GM19035 (cell line): Measurements from ENCODE around the gene FBXL20.
"Not testable (repeated sequence)": the region's sequence is repeated elsewhere in the genome, so short reads cannot be mapped to it uniquely, and the experiment has no call there.

Experiments used
- ATAC-seq: cut with Tn5 transposase; IDR thresholded peaks from one replicate; pipeline ENCODE4 v1.9.1; 2021; ENCODE audit not compliant: unreplicated experiment

FBXL20 gene

GRCh38 chr17:39261286-39261685 lies 140.1 kb downstream of the FBXL20 start:
- no peak for ATAC-seq

- ATAC-seq: no peak
Measured at GRCh38 chr17:39252788-39253460, 148.5 kb downstream of the FBXL20 start.

- no peak for ATAC-seq
Measured at GRCh38 chr17:39251997-39252396, 149.4 kb downstream of the FBXL20 start.

DNA sequence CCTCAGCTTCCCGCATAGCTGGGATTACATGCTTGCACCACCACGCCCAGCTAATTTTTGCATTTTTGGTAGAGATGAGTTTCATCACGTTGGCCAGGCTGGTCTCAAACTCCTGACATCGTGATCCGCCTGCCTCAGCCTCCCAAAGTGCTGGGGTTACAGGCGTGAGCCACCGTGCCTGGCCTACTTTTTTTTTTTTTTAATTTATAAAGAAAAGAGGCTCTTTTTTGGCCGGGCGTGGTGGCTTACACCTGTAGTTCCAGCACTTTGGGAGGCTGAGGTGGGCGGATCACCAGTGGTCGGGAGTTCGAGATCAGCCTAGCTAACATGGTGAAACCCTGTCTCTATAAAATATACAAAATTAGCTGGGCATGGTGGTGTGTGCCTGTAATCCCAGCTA lies 151.3 kb downstream of the FBXL20 start:
- ATAC-seq: not testable (repeated sequence)

DNA sequence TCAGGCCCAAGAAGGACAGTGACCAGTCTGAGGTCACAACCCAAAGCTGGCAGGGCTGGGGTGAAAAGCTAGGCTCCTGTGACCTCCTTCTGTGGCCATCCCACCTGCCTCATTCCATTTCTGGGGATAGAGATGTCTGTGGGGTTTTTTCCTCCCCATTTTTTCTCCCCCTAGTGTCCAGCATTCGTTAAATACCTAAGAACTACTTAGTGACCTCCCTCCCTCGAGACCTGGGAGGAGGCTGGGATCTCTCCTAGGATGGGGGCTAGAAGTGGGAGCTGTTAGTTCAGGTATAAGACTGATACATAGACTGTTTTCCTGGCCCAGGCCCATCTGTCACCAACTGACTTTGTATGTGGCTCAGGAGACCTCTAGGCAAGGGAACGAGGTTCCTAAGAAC lies 155.2 kb downstream of the FBXL20 start:
- no peak for ATAC-seq

DNA sequence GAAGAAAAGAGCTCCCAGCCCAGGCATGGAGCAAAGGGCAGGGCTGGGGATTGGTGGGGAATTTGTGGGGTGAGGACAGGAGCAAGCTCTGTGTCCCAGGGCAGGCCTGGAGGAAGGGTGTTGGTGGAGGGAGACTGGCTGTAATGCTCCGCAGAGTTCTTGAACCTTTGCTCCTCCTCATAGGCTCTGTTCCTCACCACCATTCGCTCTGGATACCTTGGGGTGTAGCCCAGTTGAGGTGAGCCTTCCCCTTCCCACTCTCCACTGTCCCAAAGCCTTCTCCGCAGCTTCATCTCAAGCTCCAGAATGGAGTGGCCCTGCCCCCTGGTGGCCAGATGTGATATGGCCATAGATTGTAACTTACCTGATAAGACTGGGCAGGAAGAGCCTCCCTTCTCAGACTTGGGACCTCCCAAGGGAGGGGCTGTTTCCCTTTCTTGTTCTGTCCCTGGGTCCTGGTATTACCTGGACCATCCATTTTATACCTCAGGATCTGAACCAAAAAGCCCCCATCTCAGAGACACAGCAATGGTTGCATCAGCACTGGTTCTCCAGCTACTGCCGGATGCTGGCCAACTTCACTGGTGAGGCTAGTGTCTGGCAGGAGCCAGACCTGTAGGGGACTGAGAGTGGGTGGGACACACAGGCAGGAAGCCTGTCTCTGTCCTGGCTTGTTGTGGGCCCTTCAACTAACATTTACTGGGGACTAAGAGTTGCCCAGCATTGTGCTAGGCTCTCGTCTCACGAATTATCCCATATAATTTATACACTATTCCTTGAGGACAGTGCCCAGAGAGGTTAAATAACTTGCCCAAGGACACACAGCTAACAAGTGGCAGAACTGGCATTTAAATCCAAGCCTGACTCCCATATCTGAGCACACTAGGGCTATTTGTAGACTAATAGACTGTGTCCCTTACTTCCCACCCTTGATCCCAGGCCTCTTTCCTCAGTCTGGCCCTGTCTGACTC lies 156.5 kb downstream of the FBXL20 start:
- no peak for ATAC-seq

DNA sequence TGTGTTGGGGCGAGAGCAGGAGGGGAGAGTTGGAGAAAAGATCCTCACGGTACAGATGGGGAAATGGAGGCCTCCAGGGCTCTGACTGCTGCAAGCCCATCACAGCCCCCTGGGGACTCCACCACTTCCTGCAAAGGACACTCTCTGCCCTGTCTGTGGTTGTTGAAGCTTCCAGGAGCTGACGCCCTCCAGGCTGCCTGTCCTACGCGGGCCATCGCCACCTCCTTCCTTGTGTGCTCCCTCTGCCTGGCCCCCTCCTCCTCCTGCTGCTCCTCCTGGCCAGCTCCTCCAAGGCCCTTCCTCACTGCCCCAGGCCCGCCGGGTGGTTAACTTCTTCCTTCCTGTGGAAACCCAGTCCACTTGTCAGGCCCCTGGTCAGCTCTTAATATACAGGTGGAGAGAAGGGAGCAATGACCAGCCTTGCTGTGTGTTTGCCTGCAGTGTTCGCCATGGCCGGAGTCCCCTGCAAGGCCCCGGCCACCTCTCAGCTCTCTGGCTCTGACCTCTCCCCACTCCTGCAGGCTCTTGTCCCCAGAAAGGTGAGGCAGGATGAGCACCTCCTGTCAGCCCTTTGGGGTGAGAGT lies 157.3 kb downstream of the FBXL20 start:
- no peak for ATAC-seq

DNA sequence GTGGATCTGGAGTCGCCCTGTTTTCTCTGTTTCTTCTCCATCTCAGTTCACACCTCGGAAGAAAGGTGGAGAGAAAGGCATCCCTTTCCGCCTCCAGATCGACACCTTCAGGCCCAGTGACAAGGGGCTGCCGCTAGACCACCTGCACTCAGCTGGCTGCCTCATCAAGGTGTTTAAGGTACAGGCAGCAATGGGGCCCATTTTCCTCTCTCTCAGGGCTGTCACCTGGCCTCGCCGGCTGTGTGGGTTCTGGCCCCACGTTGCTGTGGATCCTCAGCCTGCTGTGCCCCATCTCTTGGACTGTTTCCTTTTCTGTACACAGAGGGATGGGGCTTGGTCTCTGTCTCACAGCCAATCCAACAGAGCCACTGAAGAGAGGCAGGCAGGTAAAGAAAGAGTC lies 158.3 kb downstream of the FBXL20 start:
- no peak for ATAC-seq

- ATAC-seq: no peak
Measured at GRCh38 chr17:39240631-39241030, 160.8 kb downstream of the FBXL20 start.

DNA sequence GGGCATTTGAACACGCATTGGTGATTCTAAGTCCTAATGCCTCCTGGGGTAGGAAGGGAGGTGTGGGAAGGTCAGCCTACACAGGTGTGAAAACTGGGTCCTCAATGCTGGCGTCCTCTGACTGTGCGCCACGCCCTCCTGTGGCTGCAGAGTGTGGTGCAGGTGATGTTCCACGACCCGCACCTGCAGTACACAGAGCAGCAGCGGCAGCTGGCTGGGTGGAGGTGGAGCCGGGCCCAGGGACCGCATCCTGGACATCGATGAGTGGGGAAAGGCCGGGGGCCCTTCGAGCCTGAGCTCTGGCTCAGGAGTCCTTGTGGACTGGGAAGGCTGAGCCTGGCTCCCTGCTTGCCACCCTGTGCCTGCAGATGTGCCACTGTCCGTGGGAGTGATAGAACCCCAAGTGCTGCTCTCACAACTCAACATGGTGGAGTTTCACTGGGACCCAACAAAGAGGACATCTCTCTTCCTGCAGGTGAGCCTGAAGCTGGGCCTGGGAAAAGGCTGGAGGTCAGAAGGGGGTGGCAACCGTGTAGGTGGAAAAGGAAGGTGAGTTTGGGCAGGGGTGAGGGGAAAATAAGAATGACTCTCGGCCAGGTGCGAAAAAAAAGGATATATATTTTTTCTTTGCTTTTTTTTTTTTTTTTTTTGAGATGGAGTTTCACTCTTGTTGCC lies 161.6 kb downstream of the FBXL20 start:
- ATAC-seq: no peak

DNA sequence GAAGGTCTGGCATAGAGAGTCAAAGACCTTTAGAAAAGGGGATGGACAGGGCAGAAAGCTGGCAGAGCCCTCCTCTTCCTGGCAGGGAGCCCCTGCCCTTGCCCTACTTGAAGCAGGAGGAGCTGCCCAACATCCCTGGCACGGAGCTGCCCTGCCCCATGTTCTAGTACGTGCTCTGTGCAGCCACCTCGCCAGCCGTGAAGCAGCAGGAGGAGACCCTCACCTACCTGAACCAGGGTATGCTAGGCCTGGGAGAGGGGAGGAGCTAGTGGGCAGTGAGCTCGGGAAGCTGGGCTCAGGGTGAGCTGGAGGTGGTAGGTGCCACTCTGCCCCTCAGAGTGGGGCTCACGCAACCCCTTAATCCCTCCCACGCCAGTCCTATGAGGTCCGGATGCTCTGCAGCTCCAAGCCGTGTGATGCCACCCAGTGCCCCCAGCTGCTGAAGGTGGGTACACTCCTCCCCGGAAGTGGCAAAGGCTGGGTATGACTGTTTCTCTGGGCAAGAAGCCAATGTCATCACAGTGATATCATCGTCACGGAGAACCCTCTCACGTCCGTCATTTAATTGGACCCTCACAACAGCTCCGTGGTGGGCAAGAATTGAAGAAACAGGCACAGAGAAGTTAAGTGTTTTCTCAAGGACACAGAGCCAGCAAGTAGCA lies 163.0 kb downstream of the FBXL20 start:
- no peak for ATAC-seq

DNA sequence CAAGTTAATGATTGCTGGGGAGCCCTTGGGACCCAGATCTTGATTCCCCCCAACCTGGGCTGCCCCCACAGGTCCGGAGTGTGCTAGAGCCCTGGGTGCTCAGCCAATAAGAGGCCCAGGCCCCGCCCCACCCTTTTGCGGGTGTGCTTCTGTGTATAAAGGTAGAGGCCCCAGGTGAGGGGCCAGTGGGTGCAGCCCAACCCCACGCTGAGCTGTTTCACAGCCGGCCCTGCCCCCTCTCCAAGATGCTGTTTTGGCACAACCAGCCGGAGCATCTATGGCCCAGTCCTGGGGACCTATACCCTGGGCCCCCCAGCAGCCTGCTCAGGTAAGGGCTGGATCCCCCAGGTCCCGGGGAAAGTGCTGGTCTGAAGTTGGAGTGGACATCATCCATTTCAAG lies 163.8 kb downstream of the FBXL20 start:
- ATAC-seq: no peak

GRCh38 chr17:39236981-39237441 lies 164.4 kb downstream of the FBXL20 start:
- no peak for ATAC-seq

- ATAC-seq: no peak
Measured at GRCh38 chr17:39236450-39236927, 164.9 kb downstream of the FBXL20 start.

DNA sequence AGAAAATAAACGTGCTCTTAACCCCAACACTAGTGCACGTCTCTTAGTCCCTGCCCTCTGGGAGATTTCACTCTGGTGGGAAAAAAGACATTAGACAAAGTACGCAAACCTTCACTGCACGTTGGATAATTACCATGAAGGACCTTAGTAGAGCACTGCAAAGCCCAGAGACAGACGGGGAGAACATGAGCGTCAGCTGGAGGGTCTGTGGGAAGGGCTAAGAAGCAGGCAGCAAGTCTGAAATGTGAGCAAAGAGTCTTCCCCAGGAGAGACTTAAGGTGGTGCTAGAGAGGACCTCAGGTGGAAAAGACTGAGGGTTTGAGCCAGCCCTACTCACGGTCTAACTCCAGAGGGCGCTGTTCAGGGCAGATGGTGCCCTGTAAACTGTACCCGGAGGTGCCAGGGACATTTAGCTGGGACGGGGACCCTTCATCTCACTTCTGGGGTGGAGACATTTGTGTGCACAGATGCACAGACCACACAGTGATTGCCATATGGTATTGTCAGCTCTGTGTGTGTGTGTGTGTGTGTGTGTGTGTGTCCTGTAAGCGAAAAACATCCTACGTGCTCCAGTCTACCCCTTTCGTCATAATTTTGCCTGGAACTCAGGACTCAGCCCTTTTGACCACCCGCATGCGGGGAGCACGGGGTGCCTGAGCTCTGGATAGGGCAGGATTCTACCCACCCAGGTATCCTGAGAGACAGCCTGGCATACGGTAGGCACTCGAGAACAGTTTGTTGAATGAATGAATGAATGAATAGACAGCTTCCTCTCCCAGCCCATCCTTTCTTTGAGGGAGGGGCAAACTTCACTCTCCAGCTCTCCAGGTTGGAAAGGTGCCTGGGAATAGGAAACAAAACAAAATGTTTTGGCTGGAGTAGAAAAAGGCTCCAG lies 165.6 kb downstream of the FBXL20 start:
- no peak for ATAC-seq

- no peak for ATAC-seq
Measured at GRCh38 chr17:39231591-39232551, 169.6 kb downstream of the FBXL20 start.

DNA sequence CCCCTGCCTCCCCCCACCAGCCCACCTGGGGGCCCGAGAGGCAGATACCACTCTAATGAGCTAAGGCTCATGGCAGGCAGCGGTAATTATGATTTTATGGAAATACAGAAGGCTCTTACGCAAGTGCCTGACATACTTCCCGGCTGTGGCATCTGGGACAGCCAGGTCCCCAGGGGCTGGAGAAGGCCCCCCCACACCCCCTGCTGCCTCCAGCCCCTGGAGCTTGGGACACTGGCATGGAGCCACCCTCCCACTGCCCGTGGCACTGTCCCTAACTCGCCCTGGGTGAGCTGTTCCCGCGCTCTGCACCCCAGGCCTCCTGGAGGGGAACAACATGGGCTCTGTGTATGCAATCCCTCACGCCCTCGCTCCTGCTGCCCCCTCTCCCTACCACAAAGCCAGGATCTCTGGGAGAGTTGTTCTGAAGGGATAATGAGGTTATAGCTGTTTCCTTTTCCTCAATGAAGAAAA lies 170.3 kb downstream of the FBXL20 start:
- ATAC-seq: no peak

- no peak for ATAC-seq
Measured at GRCh38 chr17:39230361-39230760, 171.1 kb downstream of the FBXL20 start.
